ENCODE measurements around the gene ZMYM3. TPM values are rescaled to one million over a fixed set of nuclear protein-coding genes. Genes with fewer than 3 reads are reported as not detected.

Gene ZMYM3
- total RNA-seq, 2 donors from 2014 or later: 16.6 to 17.4 TPM

DNA sequence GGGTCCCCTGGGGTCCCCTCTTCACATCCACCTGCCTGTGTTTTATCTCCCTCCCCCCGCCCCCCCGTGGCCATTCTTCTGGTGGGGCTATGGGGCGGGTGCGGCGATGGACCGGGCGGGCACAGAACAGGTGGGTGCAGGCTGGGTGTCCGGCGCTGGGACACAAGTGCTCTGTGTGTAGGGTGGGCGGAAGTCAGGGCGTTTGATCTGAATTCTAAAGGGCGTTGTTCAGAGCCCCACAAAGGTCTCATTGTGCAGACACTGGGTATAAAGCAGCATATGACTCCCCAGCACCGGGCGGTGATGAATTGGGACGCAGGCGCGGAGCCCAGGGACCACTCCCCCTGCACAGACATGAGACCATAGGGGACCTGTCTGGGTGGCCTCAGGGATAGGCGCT lies 31.0 kb downstream of the ZMYM3 start, which contains the start of gene GJB1:
Gene GJB1, plus strand, starts transcription at position 296 of the 400 bp plus-strand sequence. CDS start 484 bp downstream, outside the sequence.
- intact Hi-C loops (cut with DNase I): no loop called here
- no peaks in the 10 kb centered on the region for H3K36me3 ChIP-seq
- DNase-seq: no peak
- H3K27ac ChIP-seq: no peak within 1 kb of the TSS
- TF ChIP-seq, protein P1, sequence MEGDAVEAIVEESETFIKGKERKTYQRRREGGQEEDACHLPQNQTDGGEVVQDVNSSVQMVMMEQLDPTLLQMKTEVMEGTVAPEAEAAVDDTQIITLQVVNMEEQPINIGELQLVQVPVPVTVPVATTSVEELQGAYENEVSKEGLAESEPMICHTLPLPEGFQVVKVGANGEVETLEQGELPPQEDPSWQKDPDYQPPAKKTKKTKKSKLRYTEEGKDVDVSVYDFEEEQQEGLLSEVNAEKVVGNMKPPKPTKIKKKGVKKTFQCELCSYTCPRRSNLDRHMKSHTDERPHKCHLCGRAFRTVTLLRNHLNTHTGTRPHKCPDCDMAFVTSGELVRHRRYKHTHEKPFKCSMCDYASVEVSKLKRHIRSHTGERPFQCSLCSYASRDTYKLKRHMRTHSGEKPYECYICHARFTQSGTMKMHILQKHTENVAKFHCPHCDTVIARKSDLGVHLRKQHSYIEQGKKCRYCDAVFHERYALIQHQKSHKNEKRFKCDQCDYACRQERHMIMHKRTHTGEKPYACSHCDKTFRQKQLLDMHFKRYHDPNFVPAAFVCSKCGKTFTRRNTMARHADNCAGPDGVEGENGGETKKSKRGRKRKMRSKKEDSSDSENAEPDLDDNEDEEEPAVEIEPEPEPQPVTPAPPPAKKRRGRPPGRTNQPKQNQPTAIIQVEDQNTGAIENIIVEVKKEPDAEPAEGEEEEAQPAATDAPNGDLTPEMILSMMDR (IDR thresholded peaks at IDR 0.05): no peak
- no peaks in the 10 kb centered on the region for H3K27me3 ChIP-seq
- no peak within 1 kb of the TSS for H3K9ac ChIP-seq (ENCODE audit: low read depth in 2 of 2, low read length in 2 of 2)
- no peak within 1 kb of the TSS for H3K4me3 ChIP-seq
- no peaks in the 10 kb centered on the region for H3K4me1 ChIP-seq
- H3K9me3 ChIP-seq: no peaks in the 10 kb centered on the region

GRCh38 chrX:71221145-71221544 lies 32.8 kb downstream of the ZMYM3 start:
- Histone ChIP-seq H3K36me3 (no peaks in the 10 kb centered on the region), H3K9me3 (no peaks in the 10 kb centered on the region), H3K4me3 (no peak overlapping the region), H3K9ac (ENCODE audit: low read depth in 2 of 2, low read length in 2 of 2) (no peak overlapping the region), H3K27ac (no peak overlapping the region), H3K27me3 (no peaks in the 10 kb centered on the region), H3K4me1 (no peaks in the 10 kb centered on the region)
- intact Hi-C loops (cut with DNase I): no loop called here
- TF ChIP-seq, protein P1 (IDR thresholded peaks at IDR 0.05): no peak
- no peak for DNase-seq

DNA sequence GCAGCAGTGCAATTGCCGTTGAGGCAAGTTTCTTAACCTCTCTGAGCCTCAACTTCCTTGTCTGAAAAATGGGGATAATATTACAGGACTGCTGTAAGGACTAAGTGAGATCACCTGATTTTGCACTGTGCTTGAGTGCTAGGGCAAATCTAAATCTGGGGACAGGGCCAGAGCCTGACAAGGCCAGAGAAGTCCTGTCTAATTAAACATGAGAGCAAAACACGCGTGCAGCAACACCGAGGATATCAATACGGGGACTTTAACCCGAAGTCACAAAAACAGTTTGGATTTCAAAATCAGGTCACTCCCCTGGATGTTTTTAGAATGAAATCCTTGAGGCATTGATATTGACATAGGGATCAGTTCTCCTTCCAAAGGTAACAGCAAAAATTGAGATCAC lies 36.6 kb downstream of the ZMYM3 start:
- Histone ChIP-seq H3K4me3 (no peak overlapping the region), H3K9me3 (no peaks in the 10 kb centered on the region), H3K9ac (ENCODE audit: low read depth in 2 of 2, low read length in 2 of 2) (no peak overlapping the region), H3K36me3 (no peaks in the 10 kb centered on the region), H3K27me3 (no peaks in the 10 kb centered on the region), H3K27ac (no peak overlapping the region), H3K4me1 (no peaks in the 10 kb centered on the region)
- TF ChIP-seq, protein P1 (IDR thresholded peaks at IDR 0.05): no peak
- DNase-seq: no peak
- intact Hi-C loops (cut with DNase I): no loop called here

DNA sequence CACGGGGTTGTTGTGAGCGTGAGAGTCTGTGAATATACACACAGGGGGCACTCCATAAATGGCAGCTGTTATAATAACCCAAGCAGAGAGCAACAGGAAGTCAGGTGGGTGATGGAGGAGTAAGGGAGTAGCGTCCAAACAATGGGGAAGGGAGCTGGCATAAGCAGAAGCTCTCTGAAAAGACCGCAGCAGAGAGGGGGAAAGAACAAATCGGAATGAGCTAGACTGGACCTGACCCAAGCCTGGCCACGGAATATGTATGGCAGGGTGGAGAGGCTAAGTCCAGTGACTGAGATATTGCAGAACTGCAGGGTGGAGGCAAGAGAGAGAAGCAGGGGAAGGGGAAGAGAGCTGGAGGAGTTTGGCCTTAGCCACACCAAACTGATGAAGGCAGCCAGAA lies 37.5 kb downstream of the ZMYM3 start:
- H3K27ac ChIP-seq: peak overlapping the region; percentile 22
- H3K9ac ChIP-seq (ENCODE audit: low read depth in 2 of 2, low read length in 2 of 2): peak overlapping the region in 1 of 2 donors; percentile 75
- peak overlapping the region; percentile 32 for H3K4me3 ChIP-seq
- intact Hi-C loops (cut with DNase I): no loop called here
- no peaks in the 10 kb centered on the region for H3K9me3 ChIP-seq
- no peaks in the 10 kb centered on the region for H3K4me1 ChIP-seq
- no peaks in the 10 kb centered on the region for H3K36me3 ChIP-seq
- TF ChIP-seq, protein P1 (IDR thresholded peaks at IDR 0.05): no peak
- H3K27me3 ChIP-seq: no peaks in the 10 kb centered on the region
- DNase-seq: peak; percentile 32

- Histone ChIP-seq H3K9ac (ENCODE audit: low read depth in 2 of 2, low read length in 2 of 2) (peak overlapping the region; percentile 17 to 75), H3K27ac (peak overlapping the region; percentile 65)
- no peak for DNase-seq
These were observed 38.5 kb downstream of the ZMYM3 start for GRCh38 chrX:71215338-71215912.

More at GRCh38 chrX:71215338-71215912, 38.5 kb downstream of the ZMYM3 start:
- Histone ChIP-seq H3K4me1 (no peaks in the 10 kb centered on the region), H3K4me3 (peak overlapping the region; percentile 32), H3K9me3 (no peaks in the 10 kb centered on the region), H3K36me3 (no peaks in the 10 kb centered on the region), H3K27me3 (no peaks in the 10 kb centered on the region)
- intact Hi-C loops (cut with DNase I): no loop called here
- TF ChIP-seq, protein P1 (IDR thresholded peaks at IDR 0.05): no peak

All from colonic mucosa (tissue), 4 donors.